Transverse colon (tissue), 4 donors: ENCODE data around the gene EIF5A.

Source experiments
- CTCF ChIP-seq, 5 experiments: fragments of 200-600 bp in 3 of 5; fragments of 450-650 bp in 2 of 5; sonication (generic) in 3 of 5; IDR thresholded peaks; 1 replicate in 2 of 5; 2 replicates in 3 of 5; pipeline ENCODE4 v1.5.1; 2016 to 2017; ENCODE audit warnings: antibody characterized with exemption in 5 of 5, inconsistent platforms in 3 of 5, mild to moderate bottlenecking in 2 of 5, moderate library complexity in 1 of 5
- EP300 ChIP-seq: sonication (generic); formaldehyde crosslinking; IDR thresholded peaks from one replicate; pipeline ENCODE4 v1.6.1; 2017; ENCODE audit warnings: antibody characterized with exemption, low read depth
- POLR2A ChIP-seq: fragments of 450-650 bp; IDR thresholded peaks from one replicate; pipeline ENCODE4 v1.6.1; 2016; ENCODE audit warnings: antibody characterized with exemption, mild to moderate bottlenecking, moderate library complexity
- POLR2AphosphoS5 ChIP-seq, 3 donors: sonication (generic); formaldehyde crosslinking; IDR thresholded peaks; one replicate each; pipeline ENCODE4 v1.6.1; 2016; ENCODE audit warnings: antibody characterized with exemption in 3 of 3

GRCh38 chr17:7295230-7296180 is 11.9 kb upstream of the EIF5A start:
- no peak for TF ChIP-seq EP300
- peak in 4 of 5 experiments; percentile 10 to 45 (median 28) for TF ChIP-seq CTCF (IDR thresholded peaks at IDR 0.05)
- no peak for TF ChIP-seq POLR2AphosphoS5 (IDR thresholded peaks at IDR 0.05)
- TF ChIP-seq POLR2A = no peak
